HEK293T (cell line): ENCODE measurements around the gene CSTPP1.
"Not testable (repeated sequence)": the region's sequence is repeated elsewhere in the genome, so short reads cannot be mapped to it uniquely, and the experiment has no call there.

Source experiments
- CTCF ChIA-PET: fragments of 350-600 bp; formaldehyde crosslinking; extraction: SDS; loops from one replicate; lab custom pipeline; 2021; ENCODE audit warnings: antibody characterized with exemption, inconsistent platforms; lab: Yijun Ruan, JAX
- POLR2A ChIA-PET: fragments of 350-600 bp; formaldehyde crosslinking; extraction: SDS; loops from one replicate; lab custom pipeline; 2020; ENCODE audit warnings: antibody characterized with exemption, inconsistent platforms; lab: Yijun Ruan, JAX
- DNase-seq: peaks from one replicate; pipeline ENCODE4 v3.0.0; 2012; ENCODE audit warnings: mixed read lengths; ENCODE audit errors: extremely low spot score
- ARNT ChIP-seq: fragments of 450-650 bp; IDR thresholded peaks from 2 replicates; pipeline ENCODE4 v1.6.1; 2017; ENCODE audit warnings: mild to moderate bottlenecking
- BHLHE40 ChIP-seq: fragments of 450-650 bp; IDR thresholded peaks from 2 replicates; pipeline ENCODE4 v1.6.1; 2016; ENCODE audit warnings: mild to moderate bottlenecking, moderate library complexity, borderline replicate concordance
- CTBP1 ChIP-seq: fragments of 450-650 bp; IDR thresholded peaks from 2 replicates; pipeline ENCODE4 v1.6.1; 2016; ENCODE audit warnings: borderline replicate concordance
- ELF4 ChIP-seq: fragments of 450-650 bp; IDR thresholded peaks from 2 replicates; pipeline ENCODE4 v1.6.1; 2017; ENCODE audit warnings: antibody characterized with exemption
- FOXA1 ChIP-seq: fragments of 450-650 bp; IDR thresholded peaks from 2 replicates; pipeline ENCODE4 v1.6.1; 2016; ENCODE audit warnings: mild to moderate bottlenecking
- FOXK2 ChIP-seq: fragments of 450-650 bp; IDR thresholded peaks from 2 replicates; pipeline ENCODE4 v1.6.1; 2016; ENCODE audit warnings: mild to moderate bottlenecking
- FOXM1 ChIP-seq: fragments of 450-650 bp; IDR thresholded peaks from 2 replicates; pipeline ENCODE4 v1.6.1; 2017; ENCODE audit warnings: mild to moderate bottlenecking, borderline replicate concordance
- HDGF ChIP-seq: fragments of 450-650 bp; IDR thresholded peaks from 2 replicates; pipeline ENCODE4 v1.6.1; 2017; ENCODE audit warnings: antibody characterized with exemption, borderline replicate concordance
- L3MBTL2 ChIP-seq: fragments of 450-650 bp; conservative IDR thresholded peaks from 2 replicates; pipeline ENCODE4 v1.6.1; 2016; ENCODE audit warnings: mild to moderate bottlenecking
- LEF1 ChIP-seq: fragments of 450-650 bp; IDR thresholded peaks from 2 replicates; pipeline ENCODE4 v1.6.1; 2017; ENCODE audit warnings: mild to moderate bottlenecking, borderline replicate concordance
- NFRKB ChIP-seq: fragments of 450-650 bp; IDR thresholded peaks from 2 replicates; pipeline ENCODE4 v1.6.1; 2016; ENCODE audit warnings: mild to moderate bottlenecking, moderate library complexity
- PKNOX1 ChIP-seq: fragments of 450-650 bp; IDR thresholded peaks from 2 replicates; pipeline ENCODE4 v1.6.1; 2016
- SP1 ChIP-seq: fragments of 450-650 bp; IDR thresholded peaks from 2 replicates; pipeline ENCODE4 v1.6.1; 2017
- SUZ12 ChIP-seq: fragments of 450-650 bp; IDR thresholded peaks from 2 replicates; pipeline ENCODE4 v1.6.1; 2016; ENCODE audit warnings: mild to moderate bottlenecking
- TARDBP ChIP-seq: fragments of 450-650 bp; IDR thresholded peaks from 2 replicates; pipeline ENCODE4 v1.6.1; 2016
- ZNF384 ChIP-seq: fragments of 450-650 bp; IDR thresholded peaks from 2 replicates; pipeline ENCODE4 v1.6.1; 2016

The CSTPP1 gene

GRCh38 chr11:46983598-46983997, 47.0 kb downstream of the CSTPP1 start:
- DNase-seq: no peak
- ChIA-PET POLR2A (interaction anchor here (1.2 kb wide), 1 partner anchor 8 kb away, joined by 3 read pairs; no protein-coding TSS in a partner anchor), CTCF (no interaction called here)
- TF ChIP-seq ELF4 (no peak), SUZ12 (no peak), SP1 (no peak), FOXK2 (no peak), PKNOX1 (no peak), FOXM1 (no peak), ARNT (no peak), ZNF384 (no peak), TARDBP (no peak)

GRCh38 chr11:46984548-46984947, 48.0 kb downstream of the CSTPP1 start:
- POLR2A ChIA-PET: interaction anchor here (0.9 to 1.2 kb wide), 2 partner anchors 9 to 36 kb away, joined by 3 read pairs; no protein-coding TSS in a partner anchor
- TF ChIP-seq ZNF384: 0 out of 2 replicates have a peak, but pooled peaks have one; percentile 6
- TF ChIP-seq PKNOX1: no peak
- no peak for TF ChIP-seq ELF4
- no peak for TF ChIP-seq BHLHE40
- no peak for TF ChIP-seq CTBP1
- TF ChIP-seq LEF1: no peak
- no peak for TF ChIP-seq NFRKB
- TF ChIP-seq ARNT: no peak
- CTCF ChIA-PET: interaction anchor here (0.5 to 1.3 kb wide), 4 partner anchors 12 to 147 kb away, joined by 3 read pairs; no protein-coding TSS in a partner anchor
- DNase-seq: no peak

DNA sequence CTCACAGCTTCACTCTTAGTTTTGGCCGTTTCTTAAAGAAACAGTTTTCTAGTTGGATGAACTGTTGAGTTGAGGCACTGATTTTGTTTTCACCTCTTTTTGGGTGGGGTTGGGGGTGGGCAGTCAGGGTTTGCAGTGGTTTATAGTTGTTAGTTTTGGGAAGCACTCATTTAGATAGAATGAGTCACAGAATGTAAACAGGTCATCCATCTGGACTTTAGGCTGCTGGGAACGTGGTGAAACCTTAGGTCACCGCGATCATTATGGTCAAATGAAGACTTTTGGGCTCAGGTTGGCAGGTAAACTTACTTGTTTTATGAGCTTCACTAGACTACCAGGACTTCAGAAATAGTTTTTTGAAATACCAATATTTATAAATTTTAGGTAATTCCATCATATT, 48.4 kb downstream of the CSTPP1 start:
- POLR2A ChIA-PET: interaction anchor here (0.9 kb wide), 1 partner anchor 37 kb away, joined by 3 read pairs; no protein-coding TSS in a partner anchor
- no peak for DNase-seq
- CTCF ChIA-PET: interaction anchor here (0.6 to 1.3 kb wide), 2 partner anchors 12 to 33 kb away, joined by 3 read pairs; no protein-coding TSS in a partner anchor
- TF ChIP-seq ELF4 (no peak), CTBP1 (no peak), ZNF384 (no peak), ARNT (no peak), NFRKB (no peak), FOXM1 (no peak), SP1 (no peak), TARDBP (no peak), LEF1 (no peak)

DNA sequence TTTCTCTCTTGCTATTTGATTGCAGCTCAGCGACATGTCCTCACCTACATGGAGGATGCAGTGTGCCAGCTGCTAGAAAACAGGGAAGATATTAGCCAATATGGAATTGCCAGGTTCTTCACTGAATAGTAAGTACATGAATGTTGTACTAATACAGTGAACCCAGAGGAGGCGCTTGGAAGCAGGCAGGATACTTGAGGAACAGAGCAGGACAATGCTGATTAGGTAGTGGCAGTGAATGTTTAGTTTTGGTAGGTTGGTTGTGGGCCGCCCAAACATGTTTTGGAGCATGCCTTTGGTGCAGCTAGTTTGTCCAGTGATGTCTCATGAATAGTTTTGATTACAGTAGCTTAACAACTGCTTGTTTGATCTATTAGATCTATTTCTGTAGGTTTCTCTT, 50.6 kb downstream of the CSTPP1 start:
- CTCF ChIA-PET: no interaction called here
- DNase-seq: no peak
- POLR2A ChIA-PET: no interaction called here
- no peak for TF ChIP-seq FOXA1
- no peak for TF ChIP-seq LEF1
- no peak for TF ChIP-seq NFRKB
- TF ChIP-seq BHLHE40: no peak
- no peak for TF ChIP-seq ELF4
- no peak for TF ChIP-seq L3MBTL2
- TF ChIP-seq SP1: no peak
- no peak for TF ChIP-seq ARNT
- no peak for TF ChIP-seq FOXK2
- no peak for TF ChIP-seq FOXM1
- no peak for TF ChIP-seq CTBP1

DNA sequence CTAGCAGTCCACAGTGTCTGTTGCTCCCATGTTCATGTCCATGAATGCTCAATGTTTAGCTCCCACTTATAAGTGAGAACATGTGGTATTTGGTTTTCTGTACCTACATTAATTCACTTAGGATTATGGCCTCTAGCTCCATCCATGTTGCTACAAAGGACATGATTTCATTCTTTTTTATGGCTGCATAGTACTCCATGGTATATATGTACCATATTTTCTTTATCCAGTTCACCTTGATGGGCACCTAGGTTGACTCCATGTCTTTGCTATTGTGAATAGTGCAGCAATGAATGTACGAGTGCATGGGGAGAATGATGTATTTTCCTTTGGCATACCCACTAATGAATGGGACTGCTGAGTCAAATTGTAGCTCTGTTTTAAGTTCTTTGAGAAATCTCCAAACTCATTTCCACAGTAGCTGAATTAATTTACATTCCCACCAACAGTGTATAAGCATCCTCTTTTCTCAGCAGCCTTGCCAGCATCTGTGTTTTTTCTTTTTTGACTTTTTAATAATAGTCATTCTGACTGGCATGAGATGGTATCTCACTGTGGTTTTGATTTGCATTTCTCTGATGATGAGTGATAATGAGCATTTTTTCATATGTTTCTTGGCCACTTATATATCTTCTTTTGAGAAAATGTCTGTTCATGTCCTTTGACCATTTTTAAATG, 53.4 kb downstream of the CSTPP1 start:
- POLR2A ChIA-PET, DNase-seq: not testable (repeated sequence)
- CTCF ChIA-PET: interaction anchor here (0.6 kb wide), 1 partner anchor 64 kb away, joined by 3 read pairs; no protein-coding TSS in a partner anchor

- CTCF ChIA-PET: interaction anchor here (0.6 to 0.7 kb wide), 2 partner anchors 17 to 608 kb away, joined by 3 to 4 read pairs; no protein-coding TSS in a partner anchor
- TF ChIP-seq ELF4 (no peak), SP1 (no peak), CTBP1 (no peak), HDGF (no peak), PKNOX1 (no peak), ZNF384 (no peak), FOXA1 (no peak), FOXM1 (no peak), BHLHE40 (no peak), L3MBTL2 (no peak), FOXK2 (no peak), SUZ12 (no peak), TARDBP (no peak)
- POLR2A ChIA-PET: no interaction called here
- DNase-seq: no peak
Measured at GRCh38 chr11:46991391-46991790, 54.8 kb downstream of the CSTPP1 start.

DNA sequence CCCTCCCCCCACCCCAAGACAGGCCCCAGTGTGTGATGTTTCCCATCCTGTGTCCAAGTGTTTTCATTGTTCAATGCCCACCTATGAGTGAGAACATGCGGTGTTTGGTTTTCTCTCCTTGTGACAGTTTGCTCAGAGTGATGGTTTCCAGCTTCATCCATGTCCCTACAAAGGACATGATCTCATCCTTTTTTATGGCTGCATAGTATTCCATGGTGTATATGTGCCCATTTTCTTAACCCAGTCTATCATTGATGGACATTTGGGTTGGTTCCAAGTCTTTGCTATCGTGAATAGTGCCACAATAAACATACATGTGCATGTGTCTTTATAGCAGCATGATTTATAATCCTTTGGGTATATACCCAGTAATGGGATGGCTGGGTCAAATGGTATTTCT, 55.8 kb downstream of the CSTPP1 start:
- DNase-seq, POLR2A ChIA-PET, CTCF ChIA-PET: not testable (repeated sequence)

DNA sequence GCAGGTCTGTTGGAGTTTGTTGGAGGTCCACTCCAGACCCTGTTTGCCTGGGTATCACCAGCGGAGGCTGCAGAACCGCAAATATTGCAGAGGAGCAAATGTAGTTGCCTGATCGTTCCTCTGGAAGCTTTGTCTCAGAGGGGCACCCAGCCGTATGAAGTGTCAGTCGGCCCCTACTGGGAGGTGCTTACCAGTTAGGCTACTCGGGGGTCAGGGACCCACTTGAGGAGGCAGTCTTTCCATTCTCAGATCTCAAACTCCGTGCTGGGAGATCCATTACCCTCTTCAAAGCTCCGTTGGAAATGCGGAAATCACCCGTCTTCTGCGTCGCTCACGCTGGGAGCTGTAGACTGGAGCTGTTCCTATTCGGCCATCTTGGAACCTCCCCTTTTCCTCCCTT, 61.2 kb downstream of the CSTPP1 start:
- CTCF ChIA-PET, POLR2A ChIA-PET, DNase-seq: not testable (repeated sequence)
